Activated T-helper 17 cell treated with anti-CD3 and anti-CD28 coated beads, Interleukin-2, amount 50 U/mL, for 72 hours (primary cell): ENCODE results near the gene POMC. TPM values are rescaled to one million over a fixed set of nuclear protein-coding genes. Genes with fewer than 3 reads are reported as not detected.

ENCODE experiments used
- ATAC-seq: fragments of 150-1000 bp; cut with Tn5 transposase; replicated peaks from 2 replicates; pipeline ENCODE4 v1.10.0; 2021; ENCODE audit warnings: mild to moderate bottlenecking, moderate library complexity
- H3K27ac Mint-ChIP-seq: one replicate; pipeline ENCODE4 v1.8.0; 2022; ENCODE audit warnings: mixed read lengths
- H3K27me3 Mint-ChIP-seq: one replicate; pipeline ENCODE4 v1.8.0; 2022; ENCODE audit warnings: mixed read lengths
- H3K36me3 Mint-ChIP-seq: one replicate; pipeline ENCODE4 v1.8.0; 2022; ENCODE audit warnings: low read depth, mild to moderate bottlenecking, mixed read lengths
- H3K4me1 Mint-ChIP-seq: one replicate; pipeline ENCODE4 v1.8.0; 2022; ENCODE audit warnings: mixed read lengths
- H3K4me3 Mint-ChIP-seq: one replicate; pipeline ENCODE4 v1.8.0; 2022; ENCODE audit warnings: mild to moderate bottlenecking, mixed read lengths
- H3K9me3 Mint-ChIP-seq: one replicate; pipeline ENCODE4 v1.8.0; 2022; ENCODE audit warnings: mixed read lengths
- total RNA-seq, 2 donors: library from RNA; stranded (reverse); gene quantifications; one replicate each; pipeline ENCODE4 v1.2.3, GENCODE V29; 2022

POMC gene
- total RNA-seq, 2 donors from 2014 or later = 5.2 to 6.1 TPM

DNA sequence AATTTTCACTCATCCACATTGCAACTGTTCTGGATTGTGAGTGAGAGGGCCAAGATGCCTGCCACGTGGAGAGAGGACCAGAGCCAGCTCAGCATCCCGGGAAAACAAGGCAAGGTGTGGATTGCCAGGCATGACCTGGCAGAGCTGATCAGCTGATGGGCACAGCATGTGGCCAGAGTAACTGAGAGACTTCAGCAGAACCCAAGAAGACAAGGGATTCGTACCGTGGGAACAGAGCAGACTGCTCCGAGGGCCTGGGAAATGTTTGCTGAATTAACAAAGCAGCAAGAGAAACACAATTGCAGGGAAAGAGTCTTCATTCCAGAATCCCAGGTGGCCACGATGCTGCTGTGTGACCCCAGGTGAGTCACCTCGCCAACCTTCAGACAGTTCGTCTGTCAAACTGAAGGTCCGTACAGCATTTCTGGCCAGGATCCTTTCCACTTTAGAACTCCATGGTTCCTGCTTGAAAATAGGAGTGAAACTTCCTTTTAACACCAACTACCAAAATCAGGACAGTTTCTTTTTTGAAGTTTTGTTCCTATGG, 26.3 kb upstream of the POMC start:
- Mint-ChIP-seq H3K4me3 (no peak overlapping the region), H3K9me3 (no peaks in the 10 kb centered on the region), H3K27me3 (peaks cover 3% of the 10 kb centered on the region), H3K27ac (no peak overlapping the region), H3K4me1 (no peaks in the 10 kb centered on the region), H3K36me3 (no peaks in the 10 kb centered on the region)
- no peak for ATAC-seq

DNA sequence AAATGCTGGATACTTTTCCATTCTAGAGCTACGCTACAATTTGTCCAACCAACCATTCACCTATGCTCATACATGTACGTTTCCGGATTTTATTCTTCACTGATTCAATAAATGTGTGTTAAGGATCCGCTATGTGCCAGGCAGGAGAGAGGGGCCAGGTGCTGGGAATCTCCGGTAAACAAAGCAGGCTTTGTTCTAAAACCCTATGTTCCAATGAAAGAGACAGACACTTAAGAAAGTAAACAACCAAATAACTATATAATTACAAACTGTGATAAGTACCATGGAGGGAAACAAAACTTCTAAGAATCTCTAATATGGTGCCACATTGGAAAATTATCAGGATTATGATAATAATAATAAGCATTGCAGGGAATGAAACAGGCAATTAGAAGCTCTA, 22.2 kb upstream of the POMC start:
- Mint-ChIP-seq H3K27ac (no peak overlapping the region), H3K9me3 (no peaks in the 10 kb centered on the region), H3K4me3 (no peak overlapping the region), H3K36me3 (no peaks in the 10 kb centered on the region), H3K27me3 (peaks cover 3% of the 10 kb centered on the region), H3K4me1 (no peaks in the 10 kb centered on the region)
- ATAC-seq = no peak

DNA sequence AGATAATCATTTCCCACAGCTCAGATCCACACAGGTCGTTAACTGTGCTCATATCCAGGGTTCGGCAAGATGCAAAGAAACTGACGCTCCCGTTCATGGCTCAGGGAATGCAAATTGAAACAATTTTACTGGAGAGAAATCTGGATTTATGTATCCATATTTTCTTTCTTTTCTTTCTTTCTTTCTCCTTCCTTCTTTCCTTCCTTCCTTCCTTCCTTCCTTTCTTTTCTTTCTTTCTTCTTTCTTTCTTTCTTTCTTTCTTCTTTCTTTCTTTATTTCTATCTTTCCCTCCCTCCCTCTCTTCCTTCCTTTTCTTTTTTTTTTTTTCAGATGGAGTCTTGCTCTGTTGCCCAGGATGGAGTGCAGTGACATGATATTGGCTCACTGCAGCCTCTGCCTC, 20.0 kb upstream of the POMC start:
- Mint-ChIP-seq H3K36me3 (no peaks in the 10 kb centered on the region), H3K4me3 (no peak overlapping the region), H3K9me3 (no peaks in the 10 kb centered on the region), H3K27ac (no peak overlapping the region), H3K4me1 (no peaks in the 10 kb centered on the region), H3K27me3 (peaks cover 3% of the 10 kb centered on the region)
- no peak for ATAC-seq

DNA sequence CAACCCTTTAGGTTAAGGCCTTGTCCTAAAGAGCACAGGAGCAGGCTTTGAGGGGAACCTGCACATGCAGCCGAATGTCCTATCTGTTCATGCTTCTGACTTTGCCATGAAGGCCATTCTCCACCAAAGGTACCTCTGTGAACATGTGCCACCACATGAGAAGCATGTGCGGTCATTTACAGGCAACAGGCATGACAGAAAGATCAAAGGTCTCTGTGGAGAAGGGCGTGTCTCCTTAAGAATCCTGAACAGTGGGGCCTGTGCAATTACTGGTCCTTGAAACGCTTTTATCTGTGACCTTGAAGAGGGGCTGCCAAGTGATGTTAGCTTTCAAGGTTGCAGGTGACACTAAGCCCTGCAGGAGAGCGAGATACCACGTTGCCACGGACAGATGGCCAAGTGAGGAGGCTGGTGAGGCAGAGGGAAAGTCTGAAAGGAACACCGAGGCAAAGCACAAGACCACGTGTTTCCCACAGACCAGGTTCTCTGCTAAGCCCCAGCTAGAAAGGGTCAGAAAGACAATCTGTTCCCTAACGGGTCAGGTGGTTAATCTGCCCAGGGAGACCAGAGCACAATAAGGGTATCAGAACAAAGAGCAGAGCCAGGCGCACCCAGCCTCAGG, 19.5 kb upstream of the POMC start:
- no peak for ATAC-seq
- Mint-ChIP-seq H3K27me3 (peaks cover 3% of the 10 kb centered on the region), H3K27ac (no peak overlapping the region), H3K9me3 (no peaks in the 10 kb centered on the region), H3K4me3 (no peak overlapping the region), H3K36me3 (no peaks in the 10 kb centered on the region), H3K4me1 (no peaks in the 10 kb centered on the region)

DNA sequence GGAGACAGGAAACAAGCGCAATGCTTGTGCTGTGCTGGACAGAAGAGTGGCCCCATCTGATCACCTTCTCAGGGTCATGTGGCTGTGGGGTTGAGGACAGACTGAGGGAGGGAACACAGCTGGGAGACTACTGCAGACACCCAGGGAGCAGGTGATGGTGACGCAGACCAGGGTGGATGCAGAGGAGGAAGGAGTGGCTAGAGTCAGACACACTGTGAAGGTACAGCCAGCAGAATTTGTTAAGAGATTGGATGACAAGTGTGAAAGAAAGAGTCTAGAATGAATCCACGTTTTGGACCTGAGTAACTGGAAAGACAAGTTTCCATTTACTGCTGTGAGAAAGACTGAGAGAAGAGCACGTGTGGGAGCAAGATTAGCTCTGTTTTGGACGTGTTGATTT, 15.9 kb upstream of the POMC start:
- no peak for ATAC-seq
- H3K27ac Mint-ChIP-seq = no peak overlapping the region
- no peak overlapping the region for H3K4me3 Mint-ChIP-seq

DNA sequence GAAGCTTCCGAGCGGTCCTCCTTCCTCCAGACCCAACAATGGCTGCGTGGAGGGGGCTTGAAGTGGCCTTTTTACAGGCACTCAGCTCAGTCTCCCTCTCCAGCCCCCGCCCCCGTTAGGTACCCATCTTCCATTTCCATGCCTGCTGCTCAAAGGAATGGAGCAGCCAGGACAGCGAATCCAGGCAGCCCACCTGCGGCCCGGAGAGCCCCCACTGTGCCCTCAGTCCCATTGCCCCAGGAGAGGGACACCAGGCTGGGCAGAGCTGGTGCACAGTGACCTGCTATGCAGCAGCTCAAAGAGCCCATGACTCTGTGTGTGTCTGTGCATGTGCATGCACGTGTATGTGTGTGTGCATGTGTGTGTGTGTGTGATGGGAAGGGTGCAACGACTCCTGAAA, 10.6 kb upstream of the POMC start:
- Mint-ChIP-seq H3K27ac (no peak overlapping the region), H3K27me3 (peaks cover 13% of the 10 kb centered on the region), H3K36me3 (no peaks in the 10 kb centered on the region), H3K4me1 (no peaks in the 10 kb centered on the region), H3K4me3 (no peak overlapping the region), H3K9me3 (no peaks in the 10 kb centered on the region)
- no peak for ATAC-seq

More for the DNA sequence above, 15.9 kb upstream of the POMC start:
- H3K36me3 Mint-ChIP-seq = no peaks in the 10 kb centered on the region
- H3K4me1 Mint-ChIP-seq = no peaks in the 10 kb centered on the region
- H3K9me3 Mint-ChIP-seq = no peaks in the 10 kb centered on the region
- no peaks in the 10 kb centered on the region for H3K27me3 Mint-ChIP-seq

DNA sequence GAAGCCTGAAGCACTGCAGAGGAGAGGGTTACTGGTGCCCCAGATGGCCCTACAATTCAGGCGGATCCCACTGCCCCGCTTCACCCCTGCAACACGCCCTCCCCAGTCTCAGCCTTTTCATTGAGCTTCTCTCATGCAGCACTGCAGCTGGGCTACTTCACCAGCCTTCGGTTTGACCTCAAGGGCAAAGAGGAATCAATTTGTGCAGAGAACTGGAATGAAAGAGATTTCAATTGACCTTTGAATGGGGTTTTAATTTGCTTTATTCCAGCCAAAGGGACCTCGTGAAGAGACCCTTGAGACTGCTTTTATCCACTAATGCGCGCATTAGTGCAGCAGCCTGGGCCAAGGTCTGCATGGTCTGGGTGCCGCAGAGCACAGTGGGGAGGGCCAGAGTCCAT, 8.8 kb upstream of the POMC start:
- Mint-ChIP-seq H3K9me3 (no peaks in the 10 kb centered on the region), H3K27me3 (peaks cover 20% of the 10 kb centered on the region), H3K4me1 (no peaks in the 10 kb centered on the region), H3K36me3 (no peaks in the 10 kb centered on the region), H3K27ac (no peak overlapping the region), H3K4me3 (no peak overlapping the region)
- ATAC-seq = no peak

DNA sequence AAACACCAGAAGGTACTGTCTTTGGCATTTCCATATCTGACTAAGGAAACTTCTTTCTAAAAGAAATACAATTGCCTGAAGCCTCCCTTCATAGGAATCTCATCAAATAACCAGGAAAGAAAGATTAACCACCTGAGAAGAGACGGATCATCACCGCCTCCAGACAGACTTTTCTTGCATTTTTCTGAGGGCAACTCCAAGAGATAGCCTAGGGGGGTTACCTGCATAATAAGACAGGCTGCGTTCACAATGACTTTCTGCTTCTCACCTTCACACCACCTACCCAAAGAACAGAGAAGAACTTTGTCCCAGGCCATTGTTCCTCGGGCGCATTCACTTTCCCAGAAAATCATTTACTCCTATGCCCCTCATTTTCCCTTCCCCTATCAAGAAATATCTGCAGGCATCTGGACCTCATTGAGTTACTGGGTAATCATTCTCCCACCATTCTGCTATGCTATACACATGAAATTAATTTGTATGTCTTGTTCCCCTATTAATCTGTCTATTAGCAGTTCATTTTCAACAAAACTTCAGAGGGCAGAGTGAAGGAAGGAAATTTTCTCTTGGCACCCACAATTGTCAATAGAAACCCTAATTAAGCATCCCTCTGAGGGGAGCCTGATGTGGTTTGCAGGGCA, 8.3 kb upstream of the POMC start:
- Mint-ChIP-seq H3K4me3 (no peak overlapping the region), H3K36me3 (no peaks in the 10 kb centered on the region), H3K27me3 (peaks cover 20% of the 10 kb centered on the region), H3K9me3 (no peaks in the 10 kb centered on the region), H3K27ac (no peak overlapping the region), H3K4me1 (no peaks in the 10 kb centered on the region)
- ATAC-seq = no peak

DNA sequence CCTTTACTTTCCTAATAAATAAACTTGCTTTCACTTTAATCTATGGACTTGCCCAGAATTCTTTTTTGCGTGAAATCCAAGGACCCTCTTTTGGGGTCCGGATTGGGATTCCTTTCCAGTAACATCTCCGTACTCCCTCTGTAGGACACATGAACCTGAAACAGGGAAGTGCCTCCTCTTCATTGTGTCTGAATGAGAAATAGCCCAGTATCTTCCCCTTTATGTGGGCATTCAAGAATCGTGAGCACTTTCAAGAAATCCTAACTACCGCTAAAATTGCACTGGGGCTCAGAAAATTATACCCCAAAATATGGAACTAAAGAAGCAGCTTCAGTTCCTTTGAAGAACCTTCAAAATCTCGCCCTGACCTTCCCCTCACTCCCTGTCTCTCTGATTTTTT, 7.8 kb upstream of the POMC start:
- Mint-ChIP-seq H3K27me3 (peaks cover 20% of the 10 kb centered on the region), H3K9me3 (no peaks in the 10 kb centered on the region), H3K4me3 (no peak overlapping the region), H3K27ac (no peak overlapping the region), H3K36me3 (no peaks in the 10 kb centered on the region), H3K4me1 (no peaks in the 10 kb centered on the region)
- ATAC-seq = no peak

DNA sequence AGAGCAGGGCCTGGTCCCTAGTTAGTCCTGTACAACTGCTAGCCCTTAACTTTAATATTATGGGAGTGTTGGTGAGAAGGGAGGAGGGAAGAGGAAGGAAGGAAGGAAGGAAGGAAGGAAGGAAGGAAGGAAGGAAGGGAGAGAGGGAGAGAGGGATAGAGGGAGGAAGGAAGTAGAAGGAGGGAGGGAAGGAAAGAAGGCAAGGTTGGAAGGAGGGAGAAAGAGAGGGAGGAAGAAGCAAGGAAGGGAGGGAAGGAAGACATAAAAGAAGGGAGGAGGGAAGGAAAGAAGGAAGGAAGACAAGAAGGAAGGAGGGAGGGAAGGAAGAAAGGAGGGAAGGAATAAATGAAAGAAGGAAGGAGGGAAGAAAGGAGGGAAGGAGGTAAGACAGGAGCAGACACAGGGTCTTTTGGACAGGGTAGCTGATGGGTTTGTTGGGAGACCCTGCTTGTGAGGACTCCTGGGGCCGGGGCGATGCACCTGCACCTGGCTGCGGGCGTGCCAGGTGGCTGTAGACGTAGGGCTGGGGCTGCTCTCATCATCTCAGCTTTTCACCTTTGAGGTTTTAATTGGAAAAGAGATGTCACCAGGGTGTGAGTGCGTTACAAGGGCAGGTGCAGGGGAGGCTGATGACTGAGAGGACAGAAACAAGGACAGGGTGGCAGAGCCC, 5.9 kb upstream of the POMC start:
- no peak for ATAC-seq
- Mint-ChIP-seq H3K4me1 (no peaks in the 10 kb centered on the region), H3K27me3 (peaks cover 30% of the 10 kb centered on the region), H3K9me3 (no peaks in the 10 kb centered on the region), H3K36me3 (no peaks in the 10 kb centered on the region), H3K27ac (no peak overlapping the region), H3K4me3 (no peak overlapping the region)

DNA sequence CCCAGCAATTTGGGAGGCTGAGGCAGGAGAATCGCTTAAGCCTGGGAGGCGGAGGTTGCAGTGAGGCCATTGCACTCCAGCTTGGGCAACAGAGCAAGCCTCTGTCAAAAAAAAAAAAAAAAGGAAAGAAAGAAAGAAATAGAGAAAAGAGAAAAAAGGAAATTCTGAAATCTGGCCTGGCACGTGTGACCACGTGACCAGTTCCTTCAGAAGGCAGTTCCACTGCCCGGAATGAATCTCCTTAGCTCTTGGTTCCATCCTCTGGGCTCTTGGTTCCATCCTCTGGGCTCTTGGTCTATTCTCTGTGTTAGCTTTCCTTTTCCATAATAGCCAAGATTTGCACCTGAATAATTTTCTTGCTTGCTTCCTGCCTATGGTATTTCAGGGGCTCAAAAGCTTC, 5.3 kb upstream of the POMC start:
- no peak overlapping the region for H3K4me3 Mint-ChIP-seq
- H3K27me3 Mint-ChIP-seq = peaks cover 36% of the 10 kb centered on the region
- no peak overlapping the region for H3K27ac Mint-ChIP-seq
- no peaks in the 10 kb centered on the region for H3K36me3 Mint-ChIP-seq
- no peak for ATAC-seq
- H3K9me3 Mint-ChIP-seq = no peaks in the 10 kb centered on the region
- no peaks in the 10 kb centered on the region for H3K4me1 Mint-ChIP-seq

DNA sequence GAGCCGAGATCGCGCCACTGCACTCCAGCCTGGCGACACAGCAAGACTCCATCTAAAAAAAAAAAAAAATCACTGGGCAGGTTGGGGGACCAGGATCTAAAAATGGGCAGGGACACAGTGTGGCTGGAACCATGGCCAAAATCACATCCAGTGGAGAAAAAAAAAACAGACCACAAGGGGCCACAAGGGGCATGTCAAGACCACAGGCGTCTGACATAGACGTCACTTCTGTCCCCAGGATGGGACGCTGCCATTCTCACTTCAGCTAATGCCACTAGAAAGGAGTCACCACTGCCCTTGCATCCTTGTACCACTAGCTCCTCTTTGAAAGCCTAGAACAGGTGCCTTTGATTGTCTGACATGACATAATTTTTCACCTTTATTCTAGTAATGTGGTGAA, 2.5 kb upstream of the POMC start:
- H3K27ac Mint-ChIP-seq = no peak overlapping the region
- H3K4me3 Mint-ChIP-seq = no peak overlapping the region
- no peaks in the 10 kb centered on the region for H3K4me1 Mint-ChIP-seq
- peaks cover 41% of the 10 kb centered on the region for H3K27me3 Mint-ChIP-seq
- no peaks in the 10 kb centered on the region for H3K9me3 Mint-ChIP-seq
- no peaks in the 10 kb centered on the region for H3K36me3 Mint-ChIP-seq
- no peak for ATAC-seq

DNA sequence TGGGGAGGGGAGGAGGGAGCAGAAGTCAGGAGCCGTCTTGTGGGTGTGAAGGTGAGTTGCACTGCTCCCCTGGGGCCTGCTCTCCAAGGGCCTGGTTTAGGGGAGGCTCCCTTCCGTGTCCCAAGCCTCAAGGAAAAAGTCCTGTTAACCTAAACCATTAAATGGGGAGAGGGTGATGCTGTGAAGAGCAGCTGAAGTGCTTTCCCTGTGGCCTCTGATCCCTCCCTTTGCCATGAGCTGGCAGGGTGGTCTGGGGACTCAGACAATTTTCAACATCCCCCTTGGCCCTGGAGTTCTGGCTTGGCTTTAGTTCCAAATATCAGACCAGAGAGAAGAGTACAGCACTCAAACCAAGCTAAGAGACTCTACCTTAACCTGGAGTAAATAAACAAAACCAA, 692 bp upstream of the POMC start:
- no peaks in the 10 kb centered on the region for H3K36me3 Mint-ChIP-seq
- H3K27me3 Mint-ChIP-seq = peaks cover 34% of the 10 kb centered on the region
- H3K9me3 Mint-ChIP-seq = no peaks in the 10 kb centered on the region
- no peaks in the 10 kb centered on the region for H3K4me1 Mint-ChIP-seq
- peak overlapping the region; percentile 71 for H3K4me3 Mint-ChIP-seq
- H3K27ac Mint-ChIP-seq = no peak overlapping the region
- ATAC-seq = peak; percentile 20

DNA sequence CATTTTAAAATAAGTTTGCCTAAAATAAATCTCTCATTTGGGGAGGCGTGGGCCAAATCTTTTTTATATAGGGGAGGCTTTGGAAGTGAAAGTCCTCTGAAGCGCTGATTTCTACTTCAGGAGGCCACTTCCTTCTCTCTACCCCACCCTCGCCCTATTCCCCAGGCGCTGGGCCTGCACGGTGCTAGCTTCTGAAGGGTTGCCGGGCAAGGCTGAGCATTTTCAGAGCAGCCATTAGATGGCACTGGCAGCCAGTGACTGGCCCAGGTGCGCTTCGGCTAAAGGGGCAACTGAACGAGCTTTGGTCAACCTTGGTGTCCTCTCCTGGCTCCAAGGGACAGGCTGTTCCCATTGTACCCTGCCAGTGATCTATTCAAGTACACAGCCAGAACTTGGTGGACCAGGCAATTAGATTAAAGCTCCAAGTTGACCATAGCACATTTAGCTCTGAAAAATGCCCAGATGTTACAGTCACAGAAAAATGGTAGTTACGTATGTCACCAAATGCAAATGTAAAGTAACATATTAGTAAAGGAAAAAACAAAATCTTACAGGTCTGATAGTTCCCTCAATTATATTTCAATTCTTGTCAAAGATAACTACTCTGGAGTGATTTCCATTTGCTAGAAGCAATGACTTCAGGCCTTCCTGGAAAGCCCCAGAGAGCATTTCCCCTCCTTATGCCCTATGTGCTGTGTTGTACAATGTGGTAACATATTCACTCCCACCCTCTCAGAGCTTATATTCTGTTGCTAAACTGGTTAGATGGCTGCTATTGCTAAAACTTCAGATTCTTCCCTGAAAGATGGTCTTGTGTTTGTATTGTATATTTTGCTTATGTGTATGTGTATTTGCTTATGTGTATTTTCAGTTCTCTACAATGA, 2.1 kb downstream of the POMC start:
- H3K9me3 Mint-ChIP-seq = no peaks in the 10 kb centered on the region
- peak; percentile 41 for ATAC-seq
- no peaks in the 10 kb centered on the region for H3K4me1 Mint-ChIP-seq
- no peak overlapping the region for H3K27ac Mint-ChIP-seq
- peaks cover 30% of the 10 kb centered on the region for H3K27me3 Mint-ChIP-seq
- H3K36me3 Mint-ChIP-seq = no peaks in the 10 kb centered on the region
- H3K4me3 Mint-ChIP-seq = peak overlapping the region; percentile 71
